DOHH2 (cell line): Measurements from ENCODE around the gene LHB.
"Not testable (repeated sequence)": the region's sequence is repeated elsewhere in the genome, so short reads cannot be mapped to it uniquely, and the experiment has no call there.

Experiments used
- H3F3A ChIP-seq: fragments of 200-600 bp; sonication (generic), shearing (Covaris generic); 2 replicates; pipeline ENCODE4 v1.6.0; 2016; ENCODE audit warnings: antibody characterized with exemption, mild to moderate bottlenecking; ENCODE audit not compliant: control insufficient read depth, insufficient read depth
- H3K27ac ChIP-seq: fragments of 200-600 bp; sonication (generic); 2 replicates; pipeline ENCODE4 v1.5.1; 2014; ENCODE audit warnings: low read depth, mild to moderate bottlenecking, low read length, moderate library complexity
- H3K27me3 ChIP-seq: fragments of 200-600 bp; sonication (generic); 2 replicates; pipeline ENCODE4 v1.6.1; 2014; ENCODE audit warnings: mild to moderate bottlenecking, low read length, mixed read lengths; ENCODE audit not compliant: control insufficient read depth
- H3K36me3 ChIP-seq: fragments of 200-600 bp; sonication (generic); 2 replicates; pipeline ENCODE4 v1.6.1; 2014; ENCODE audit warnings: mild to moderate bottlenecking, low read length, moderate library complexity, mixed read lengths; ENCODE audit not compliant: control insufficient read depth
- H3K4me1 ChIP-seq: fragments of 200-600 bp; sonication (generic); 2 replicates; pipeline ENCODE4 v1.6.1; 2014; ENCODE audit warnings: mild to moderate bottlenecking, low read length, mixed read lengths; ENCODE audit not compliant: control insufficient read depth
- H3K4me2 ChIP-seq: fragments of 200-600 bp; sonication (generic); 2 replicates; pipeline ENCODE4 v1.6.0; 2014; ENCODE audit warnings: mild to moderate bottlenecking, low read length, moderate library complexity
- H3K4me3 ChIP-seq: fragments of 200-600 bp; sonication (generic); 2 replicates; pipeline ENCODE4 v1.5.1; 2014; ENCODE audit warnings: mild to moderate bottlenecking, low read length, mixed read lengths
- H3K79me2 ChIP-seq: fragments of 200-600 bp; sonication (generic); 2 replicates; pipeline ENCODE4 v1.6.1; 2014; ENCODE audit warnings: mild to moderate bottlenecking, low read length, mixed read lengths; ENCODE audit not compliant: control insufficient read depth
- H3K9me2 ChIP-seq: fragments of 200-600 bp; sonication (generic); replicated peaks from 2 replicates; pipeline ENCODE4 v1.6.1; 2014; ENCODE audit warnings: mild to moderate bottlenecking, low read length, mixed read lengths; ENCODE audit not compliant: control insufficient read depth
- H3K9me3 ChIP-seq: fragments of 200-600 bp; sonication (generic); 2 replicates; pipeline ENCODE4 v1.6.1; 2014; ENCODE audit warnings: antibody characterized with exemption, low read length, mixed read lengths; ENCODE audit not compliant: control insufficient read depth, insufficient read depth
- H4K20me1 ChIP-seq: fragments of 200-600 bp; sonication (generic); 2 replicates; pipeline ENCODE4 v1.6.0; 2014; ENCODE audit warnings: low read depth, mild to moderate bottlenecking, antibody characterized with exemption, low read length, moderate library complexity; ENCODE audit not compliant: control insufficient read depth, insufficient read depth
- CTCF ChIP-seq: fragments of 200-600 bp; sonication (generic); IDR thresholded peaks from one replicate; pipeline ENCODE4 v1.5.1; 2014; ENCODE audit warnings: antibody characterized with exemption, mild to moderate bottlenecking, low read depth, low read length; ENCODE audit not compliant: poor library complexity, severe bottlenecking

Gene LHB

GRCh38 chr19:49031642-49032301, 14.9 kb upstream of the LHB start, which contains the start of gene CGB2:
Gene CGB2 (plus strand): TSS chr19:49031890. CDS start chr19:49032096, 206 bp downstream.
- not testable (repeated sequence) for H3K4me2 ChIP-seq

GRCh38 chr19:49030323-49030722, 13.4 kb upstream of the LHB start:
- not testable (repeated sequence) for H3K9me3 ChIP-seq, H3K4me2 ChIP-seq, H3K4me1 ChIP-seq, H3K27me3 ChIP-seq, H3K4me3 ChIP-seq, H3K9me2 ChIP-seq, H3F3A ChIP-seq, H3K36me3 ChIP-seq, H3K79me2 ChIP-seq, H3K27ac ChIP-seq, H4K20me1 ChIP-seq

More at GRCh38 chr19:49031642-49032301, 14.9 kb upstream of the LHB start, which contains the start of gene CGB2:
- not testable (repeated sequence) for H4K20me1 ChIP-seq, H3F3A ChIP-seq, H3K27me3 ChIP-seq, H3K4me3 ChIP-seq, H3K9me3 ChIP-seq, H3K27ac ChIP-seq, H3K79me2 ChIP-seq, H3K9me2 ChIP-seq, H3K4me1 ChIP-seq, H3K36me3 ChIP-seq
- TF ChIP-seq CTCF: peak; percentile 72

GRCh38 chr19:49029749-49030148, 12.9 kb upstream of the LHB start:
- not testable (repeated sequence) for H3K27ac ChIP-seq, H3K4me2 ChIP-seq, H4K20me1 ChIP-seq, H3K27me3 ChIP-seq, H3K9me2 ChIP-seq, H3K4me1 ChIP-seq, H3K79me2 ChIP-seq, H3F3A ChIP-seq, H3K9me3 ChIP-seq, H3K4me3 ChIP-seq, H3K36me3 ChIP-seq

- not testable (repeated sequence) for H3K9me3 ChIP-seq, H3K4me1 ChIP-seq, H3K36me3 ChIP-seq, H3K4me2 ChIP-seq, H3K27ac ChIP-seq, H4K20me1 ChIP-seq, H3K27me3 ChIP-seq, H3K4me3 ChIP-seq, H3K79me2 ChIP-seq, H3F3A ChIP-seq, H3K9me2 ChIP-seq
These were observed 11.8 kb upstream of the LHB start for GRCh38 chr19:49028686-49029085.

- H3K36me3 ChIP-seq, H3K9me3 ChIP-seq, H3K4me2 ChIP-seq, H3K4me3 ChIP-seq, H3K27ac ChIP-seq, H3K27me3 ChIP-seq, H4K20me1 ChIP-seq, H3K79me2 ChIP-seq, H3K9me2 ChIP-seq, H3F3A ChIP-seq: not testable (repeated sequence)
- H3K4me1 ChIP-seq: peaks cover 11% of the 10 kb centered on the region
These were observed 8.7 kb upstream of the LHB start for GRCh38 chr19:49025599-49025998.

- H3K4me2 ChIP-seq, H3K79me2 ChIP-seq, H3K36me3 ChIP-seq, H3K27ac ChIP-seq, H3K9me2 ChIP-seq, H3K4me3 ChIP-seq, H3F3A ChIP-seq, H4K20me1 ChIP-seq, H3K9me3 ChIP-seq, H3K27me3 ChIP-seq: not testable (repeated sequence)
- H3K4me1 ChIP-seq: peaks cover 16% of the 10 kb centered on the region
These were observed 8.2 kb upstream of the LHB start for GRCh38 chr19:49025088-49025487.

- not testable (repeated sequence) for H3K27ac ChIP-seq, H3K4me3 ChIP-seq, H3K4me2 ChIP-seq, H3K36me3 ChIP-seq, H3K79me2 ChIP-seq, H4K20me1 ChIP-seq, H3K9me3 ChIP-seq, H3K9me2 ChIP-seq, H3K27me3 ChIP-seq, H3F3A ChIP-seq
- peaks cover 23% of the 10 kb centered on the region for H3K4me1 ChIP-seq
These were observed 7.3 kb upstream of the LHB start, which contains the start of gene CGB3 for GRCh38 chr19:49024233-49024632. Gene CGB3 (minus strand): TSS chr19:49024333. CDS start chr19:49023971, 362 bp downstream.
